GM19452 (cell line): ENCODE data around the gene JAM3.
"Not testable (repeated sequence)": the region's sequence is repeated elsewhere in the genome, so short reads cannot be mapped to it uniquely, and the experiment has no call there.

Experiments used
- ATAC-seq: cut with Tn5 transposase; IDR thresholded peaks from one replicate; pipeline ENCODE4 v1.9.1; 2021; ENCODE audit not compliant: unreplicated experiment

JAM3 gene

DNA sequence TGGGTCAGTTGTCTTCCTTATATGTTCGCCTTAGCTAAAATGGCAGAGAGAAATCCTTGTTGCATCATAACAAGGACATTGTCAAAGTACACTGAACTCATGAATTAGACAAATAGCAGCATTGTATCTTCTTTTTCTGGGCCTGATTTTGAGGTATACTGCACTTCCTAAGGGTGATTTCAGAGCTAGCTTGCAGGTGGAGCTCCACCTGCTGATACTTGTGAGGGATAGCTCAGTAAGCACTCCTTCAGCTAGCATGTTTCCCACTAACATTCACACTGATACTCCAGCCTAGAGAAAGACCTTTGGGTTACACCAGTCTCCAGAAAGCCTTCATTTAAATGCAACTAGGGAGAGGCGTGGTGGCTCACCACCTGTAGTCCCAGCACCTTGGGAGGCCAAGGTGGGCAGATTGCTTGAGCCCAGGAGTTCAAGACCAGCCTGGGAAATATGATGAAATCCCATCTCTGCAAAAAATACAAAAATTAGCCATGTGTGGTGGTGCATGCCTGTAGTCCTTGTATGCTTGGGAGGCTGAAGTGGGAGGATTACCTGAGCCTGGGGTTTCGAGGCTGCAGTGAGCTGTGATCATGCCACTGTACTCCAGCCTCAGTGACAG lies 29.8 kb downstream of the JAM3 start:
- no peak for ATAC-seq

DNA sequence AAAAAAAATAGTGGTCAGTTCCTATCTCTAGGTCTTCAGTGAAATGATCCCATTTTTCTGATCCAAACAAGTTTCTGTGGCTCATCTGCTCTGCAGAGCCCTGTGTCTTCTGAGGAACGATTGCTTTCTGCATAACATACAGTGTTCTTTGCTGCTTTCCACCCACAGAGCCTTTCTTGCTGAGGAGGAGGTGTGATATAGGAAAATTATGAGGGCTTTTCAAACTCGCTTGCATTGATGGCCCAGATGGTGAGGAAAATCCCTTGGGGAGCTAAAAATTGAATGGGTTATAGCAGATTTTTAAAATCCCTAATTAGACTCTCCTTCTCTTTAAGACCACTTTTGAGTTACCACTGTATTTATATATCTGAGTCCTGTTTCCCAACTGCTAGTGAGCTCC lies 31.3 kb downstream of the JAM3 start:
- ATAC-seq = no peak

DNA sequence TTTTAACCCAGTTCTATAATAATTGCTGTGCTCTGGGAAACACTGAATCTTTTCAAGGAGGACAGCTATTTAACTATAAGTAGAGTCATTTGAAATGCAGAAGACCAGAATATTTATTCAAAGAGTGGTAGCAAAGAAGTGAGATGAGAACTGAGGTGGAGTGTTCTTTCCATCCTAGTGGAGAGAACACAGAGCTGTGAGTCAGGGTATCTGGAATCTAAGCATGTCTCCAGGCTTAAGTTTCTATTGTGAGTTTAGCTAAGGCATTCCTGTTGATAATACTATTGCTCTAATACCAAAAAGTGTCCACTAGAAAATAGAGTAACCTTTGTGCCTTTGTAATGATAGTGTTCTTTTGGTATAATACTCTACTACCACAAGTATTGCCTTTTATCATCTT lies 32.4 kb downstream of the JAM3 start:
- ATAC-seq = no peak

DNA sequence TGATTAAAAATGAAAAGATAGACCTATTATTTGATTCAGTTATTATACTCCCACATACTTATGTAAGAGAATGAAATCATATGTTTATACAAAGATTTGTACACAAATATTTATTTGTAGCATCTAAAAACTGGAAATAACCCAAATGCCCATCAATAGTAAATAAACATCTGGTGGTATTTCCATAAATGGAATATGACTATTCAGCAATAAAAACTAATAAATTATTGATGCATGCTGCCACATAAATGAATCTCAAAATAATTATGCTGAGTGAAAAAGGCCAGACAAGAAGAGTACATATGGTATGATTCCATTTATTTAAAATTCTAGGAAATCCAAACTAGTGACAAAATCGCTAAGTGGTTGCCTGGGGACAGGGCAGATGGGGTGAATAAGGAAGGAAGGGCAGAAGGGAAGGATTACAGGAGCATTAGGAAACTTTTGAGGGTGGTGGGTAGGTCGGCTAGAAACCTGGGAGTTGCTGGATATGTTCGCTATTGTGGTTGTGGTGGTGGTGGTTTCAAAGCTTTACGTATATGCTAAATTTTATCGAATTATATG lies 41.5 kb downstream of the JAM3 start:
- ATAC-seq = no peak

DNA sequence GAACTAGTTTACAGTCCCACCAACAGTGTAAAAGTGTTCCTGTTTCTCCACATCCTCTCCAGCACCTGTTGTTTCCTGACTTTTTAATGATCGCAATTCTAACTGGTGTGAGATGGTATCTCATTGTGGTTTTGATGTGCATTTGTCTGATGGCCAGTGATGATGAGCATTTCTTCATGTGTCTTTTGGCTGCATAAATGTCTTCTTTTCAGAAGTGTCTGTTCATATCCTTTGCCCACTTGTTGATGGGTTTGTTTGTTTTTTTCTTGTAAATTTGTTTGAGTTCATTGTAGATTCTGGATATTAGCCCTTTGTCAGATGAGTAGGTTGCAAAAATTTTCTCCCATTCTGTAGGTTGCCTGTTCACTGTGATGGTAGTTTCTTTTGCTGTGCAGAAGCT lies 44.9 kb downstream of the JAM3 start:
- ATAC-seq = not testable (repeated sequence)

DNA sequence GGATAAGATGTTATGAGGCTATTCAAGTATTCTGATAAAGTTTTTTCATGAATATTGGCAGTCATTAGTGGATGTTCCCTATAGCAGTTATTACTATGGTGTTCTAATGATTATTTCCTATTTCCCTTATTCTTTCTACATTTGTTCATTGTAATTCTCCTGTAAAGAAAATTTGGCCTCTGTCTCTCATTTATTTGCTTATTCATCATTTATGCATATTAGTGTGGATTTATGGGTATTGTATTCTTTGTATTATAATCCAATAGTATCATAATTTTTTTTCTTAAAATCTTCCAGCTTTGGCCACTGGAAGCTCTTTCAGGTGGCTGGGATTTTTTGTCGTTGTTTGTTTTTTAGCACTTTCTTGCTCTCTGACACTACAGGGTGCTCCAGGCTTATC lies 47.3 kb downstream of the JAM3 start:
- ATAC-seq = no peak

DNA sequence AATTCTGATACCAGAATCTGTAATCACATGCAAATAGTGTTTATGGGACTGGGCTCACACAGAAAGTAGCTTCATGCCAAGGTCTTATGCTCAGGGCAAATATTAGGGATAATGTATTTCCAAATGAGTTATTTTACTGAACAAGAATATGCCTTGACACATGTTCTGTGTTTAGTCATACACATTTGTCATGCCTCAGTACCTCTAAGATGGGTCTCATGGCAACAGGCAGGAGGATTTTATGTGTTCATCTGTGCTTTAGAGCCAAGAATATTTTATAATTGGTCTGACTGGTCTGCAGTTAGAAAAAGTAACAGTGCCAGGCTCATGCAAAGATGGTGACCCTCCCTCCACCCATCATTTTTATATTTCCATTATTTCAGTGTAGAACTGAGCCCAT lies 49.1 kb downstream of the JAM3 start:
- ATAC-seq = no peak

DNA sequence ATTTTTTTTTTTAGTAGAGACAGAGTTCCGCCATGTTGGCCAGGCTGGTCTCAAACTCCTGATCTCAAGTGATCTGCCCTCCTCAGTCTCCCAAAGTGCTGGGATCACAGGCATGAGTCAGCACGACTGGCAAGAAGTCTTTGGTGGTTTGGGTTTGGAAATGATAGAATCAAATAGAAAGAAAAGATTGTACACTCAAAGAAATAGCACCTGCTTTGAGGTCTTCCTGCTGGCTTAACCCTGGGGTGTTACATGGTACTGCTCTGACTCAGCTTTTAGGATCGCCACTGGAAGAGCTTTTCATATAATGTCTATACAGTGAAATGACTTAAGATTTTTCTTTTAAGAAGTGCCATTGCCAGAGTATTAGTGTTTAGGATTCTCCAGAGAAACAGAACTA lies 50.2 kb downstream of the JAM3 start:
- ATAC-seq = no peak

DNA sequence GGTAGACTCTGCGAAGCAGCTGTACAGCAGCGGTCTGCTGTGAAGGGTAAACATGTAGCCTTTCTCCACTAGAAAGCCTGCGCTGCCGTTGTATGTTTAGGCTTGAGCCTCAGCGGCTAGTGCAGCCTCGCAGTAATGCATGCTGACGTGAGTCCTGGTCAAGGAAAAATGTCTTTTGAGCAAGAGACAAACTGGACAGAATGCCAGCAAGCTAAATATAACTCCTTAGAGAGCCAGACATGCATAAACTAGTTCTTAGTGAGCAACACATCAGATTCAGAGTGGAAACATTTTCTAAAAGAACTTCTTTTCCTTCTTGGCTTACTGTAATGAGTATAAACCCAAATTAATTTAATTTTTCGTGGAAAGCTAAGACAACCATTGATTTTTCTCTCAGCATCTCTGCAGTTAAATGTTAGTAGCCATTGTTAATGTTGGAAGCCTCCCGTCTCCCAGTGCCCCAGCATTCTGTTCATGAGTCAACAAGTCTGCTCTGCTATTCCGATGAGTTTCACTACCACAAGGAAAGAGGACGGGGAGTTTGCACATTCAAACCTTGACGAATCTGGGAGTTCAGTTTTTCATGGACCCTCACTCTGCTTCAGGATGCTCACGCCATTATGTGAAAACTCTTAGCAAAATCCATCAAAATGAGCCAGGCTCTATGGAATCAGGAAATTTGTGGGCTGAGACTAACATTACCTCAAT lies 51.4 kb downstream of the JAM3 start:
- no peak for ATAC-seq

DNA sequence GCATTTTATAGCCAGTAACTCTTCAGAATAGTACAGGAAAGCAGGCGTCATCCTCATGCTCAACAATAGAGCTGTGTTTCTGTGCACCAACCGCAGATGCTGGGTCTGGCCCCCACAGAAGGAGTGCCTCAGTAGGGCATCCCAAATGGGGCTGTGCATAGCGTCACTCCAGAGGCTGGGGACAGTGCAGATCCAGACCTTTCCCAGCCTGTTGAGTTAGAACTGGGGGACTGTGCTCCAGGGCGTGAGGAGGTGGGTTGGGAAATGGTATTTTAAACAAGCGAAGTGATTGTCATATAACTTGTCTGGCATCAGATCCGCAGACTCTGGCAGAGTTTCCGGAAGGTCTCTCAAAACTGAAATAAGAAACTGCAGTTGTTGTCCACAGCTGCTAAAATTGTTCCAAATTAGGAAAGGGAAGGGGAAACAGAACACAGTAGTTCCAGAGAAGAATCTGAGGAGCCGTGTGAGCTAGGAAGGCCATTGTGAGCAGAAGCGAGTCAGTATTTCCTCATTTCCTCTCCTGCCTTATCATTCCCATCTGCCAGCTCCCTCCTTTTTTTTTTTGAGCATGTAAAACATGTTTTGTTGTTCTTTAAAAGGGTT lies 52.2 kb downstream of the JAM3 start:
- ATAC-seq = no peak

DNA sequence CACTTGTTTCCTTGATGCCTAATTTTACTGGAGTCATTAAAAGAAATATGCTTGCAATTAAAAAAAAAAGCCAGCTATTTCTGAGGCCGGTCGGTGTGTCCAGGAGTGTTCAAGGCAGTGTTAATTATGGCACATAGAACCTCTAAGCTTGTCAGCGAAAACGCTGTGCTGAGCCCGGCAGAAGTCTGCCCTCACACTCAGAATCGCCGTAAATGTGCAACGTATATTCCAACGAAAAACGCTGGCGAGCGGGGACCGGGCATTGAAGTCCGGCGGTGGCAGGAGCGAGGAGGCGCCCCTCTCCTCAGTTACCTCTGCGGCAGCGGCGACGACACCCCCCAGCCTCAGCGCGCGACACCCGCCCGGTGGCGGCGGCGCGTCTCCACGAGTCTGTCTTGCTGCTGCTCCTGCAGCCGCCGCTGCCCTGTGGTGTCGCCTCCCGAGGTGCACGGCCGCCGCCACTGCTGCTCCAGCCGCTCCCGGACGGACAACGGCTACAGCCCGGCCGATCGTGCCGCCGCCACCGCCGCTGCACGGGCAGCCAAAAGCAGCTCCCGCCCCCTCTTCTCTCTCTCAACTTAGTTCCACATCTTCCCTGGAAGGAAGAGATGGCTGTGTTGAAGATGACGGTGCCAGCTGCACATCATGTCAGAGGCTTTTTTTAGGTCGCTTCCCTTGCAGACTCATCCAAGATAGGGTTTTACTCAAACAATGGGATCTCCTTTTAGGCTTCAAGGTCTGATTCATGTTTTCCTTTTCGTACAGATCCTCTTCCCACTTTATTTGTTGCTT lies 56.0 kb downstream of the JAM3 start:
- ATAC-seq = no peak

DNA sequence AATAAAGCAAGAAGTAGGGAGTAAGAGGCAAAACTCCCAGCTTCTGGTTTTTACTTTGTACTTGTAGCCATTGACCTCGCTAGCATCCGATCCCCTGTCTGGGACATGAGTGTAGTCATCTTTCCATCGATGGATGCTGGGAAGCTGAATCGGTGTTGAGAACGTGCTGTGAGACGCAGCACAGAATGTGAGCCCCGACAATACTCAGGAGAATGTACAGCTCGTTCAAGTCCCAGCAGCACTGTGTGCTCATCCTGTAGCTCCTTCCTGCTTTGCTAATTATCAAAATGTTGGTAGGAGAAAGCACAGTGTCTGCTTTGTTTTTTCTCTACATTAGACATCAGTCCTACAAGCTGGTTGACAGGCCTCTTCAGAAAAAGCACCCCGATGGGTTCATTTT lies 56.6 kb downstream of the JAM3 start:
- no peak for ATAC-seq

DNA sequence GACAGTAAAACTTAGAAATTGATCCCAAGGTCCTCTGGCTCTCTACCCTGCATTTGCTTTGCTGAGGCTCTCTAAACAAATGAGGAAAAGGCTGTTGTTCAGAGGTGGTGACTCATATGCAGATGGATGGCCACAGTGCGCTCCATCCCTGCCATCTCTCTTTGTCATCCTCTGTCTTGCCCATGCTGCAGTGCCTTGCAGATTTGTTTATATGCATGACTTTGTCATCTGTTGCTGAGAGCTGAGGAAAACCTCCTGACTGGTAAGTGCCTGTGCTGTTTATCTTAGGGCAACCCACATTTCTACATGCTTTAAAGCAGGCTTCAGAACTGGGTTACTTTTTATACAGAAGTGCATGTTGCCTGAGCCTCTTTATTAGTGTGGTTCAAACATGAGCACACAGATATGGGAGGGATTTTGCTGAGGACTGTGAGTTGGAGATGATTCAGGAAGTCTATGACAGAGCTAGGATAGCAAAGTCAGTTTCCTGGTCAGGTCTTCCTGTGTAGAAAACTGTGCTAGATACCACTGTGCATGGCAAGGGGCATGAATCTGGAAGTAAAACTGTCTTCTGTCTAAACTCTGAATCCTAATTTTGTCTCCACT lies 57.4 kb downstream of the JAM3 start:
- no peak for ATAC-seq

DNA sequence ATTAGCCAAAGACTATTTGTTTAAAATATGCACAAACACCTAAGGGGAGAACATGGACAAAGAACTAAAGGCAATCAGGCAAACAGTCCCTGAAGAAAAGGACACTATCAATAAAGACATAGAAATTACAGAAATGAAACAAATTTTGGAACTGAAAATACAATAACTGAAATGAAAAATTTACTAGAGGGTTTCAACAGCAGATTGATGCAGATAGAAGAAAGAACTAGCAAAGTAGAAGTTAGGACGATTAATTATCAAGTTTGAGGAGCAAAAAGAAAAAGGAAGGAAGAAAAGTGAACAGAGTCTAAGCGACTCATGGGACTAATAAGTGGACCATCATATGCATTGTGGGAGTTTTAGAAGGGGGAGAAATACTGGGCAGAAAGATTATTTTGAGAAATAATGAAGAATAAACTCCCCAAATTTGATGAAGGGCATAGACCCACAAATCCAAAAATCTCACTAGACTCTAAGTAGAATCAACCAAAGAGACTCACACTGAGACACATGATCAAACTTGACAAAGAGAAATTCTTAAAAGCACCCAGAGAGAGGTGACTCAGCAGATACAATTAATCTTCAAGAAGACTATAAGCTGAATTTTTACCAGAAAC lies 62.9 kb downstream of the JAM3 start:
- ATAC-seq = no peak

DNA sequence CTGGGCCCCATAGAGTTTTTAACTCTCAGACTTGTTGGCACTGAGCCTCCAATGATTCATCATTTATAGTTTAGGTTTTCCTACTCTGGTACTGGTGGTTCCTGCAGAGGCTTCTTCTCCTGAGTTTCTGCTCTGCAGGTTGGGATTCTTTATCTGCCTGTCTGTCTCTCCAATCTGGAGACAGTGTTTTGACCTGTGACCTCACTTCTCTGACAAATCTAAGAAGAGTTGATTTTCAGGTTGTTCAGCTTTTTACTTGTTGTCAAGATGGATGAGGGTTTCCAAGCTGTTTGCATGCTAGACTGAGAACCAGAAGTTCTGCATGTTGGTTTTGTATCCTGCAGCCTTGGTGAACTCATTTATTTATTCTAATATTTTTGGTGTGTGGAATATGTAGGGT lies 63.9 kb downstream of the JAM3 start:
- ATAC-seq = no peak

DNA sequence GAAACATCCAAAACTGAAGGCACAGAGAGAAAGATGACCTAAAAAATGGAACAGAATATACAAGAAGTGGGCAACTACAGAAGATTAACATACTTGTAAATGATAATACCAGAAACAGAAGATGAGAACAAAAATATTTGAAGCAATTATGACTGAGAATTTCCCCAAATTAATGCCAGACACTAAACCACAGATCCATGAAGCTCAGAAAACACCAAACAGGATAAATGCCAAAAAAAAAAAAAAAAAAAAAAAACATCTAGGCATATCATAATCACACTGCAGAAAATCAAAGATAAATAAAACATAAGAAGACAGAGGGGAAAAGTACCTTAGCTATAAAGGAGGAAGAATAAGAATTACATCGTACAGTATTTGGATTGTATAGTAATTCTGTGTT lies 65.3 kb downstream of the JAM3 start:
- ATAC-seq = no peak

DNA sequence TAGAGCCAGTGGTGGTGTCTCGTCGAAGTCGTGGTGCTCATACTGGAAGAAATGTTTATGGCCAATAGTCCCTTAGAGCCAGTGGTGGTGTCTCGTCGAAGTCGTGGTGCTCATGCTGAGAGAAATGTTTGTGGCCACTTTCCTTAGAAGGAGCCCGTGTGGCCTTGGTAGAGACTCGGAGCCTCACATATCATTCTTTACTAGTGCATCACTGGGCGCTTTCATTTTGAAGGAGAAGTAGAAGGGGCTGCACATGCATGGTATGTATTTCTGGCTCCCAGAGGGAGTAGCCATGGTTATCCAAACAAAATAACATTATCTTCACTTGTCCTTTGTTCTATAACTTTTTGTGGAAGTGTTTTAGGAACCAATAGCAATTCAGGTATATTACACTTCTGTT lies 69.5 kb downstream of the JAM3 start:
- ATAC-seq = no peak

DNA sequence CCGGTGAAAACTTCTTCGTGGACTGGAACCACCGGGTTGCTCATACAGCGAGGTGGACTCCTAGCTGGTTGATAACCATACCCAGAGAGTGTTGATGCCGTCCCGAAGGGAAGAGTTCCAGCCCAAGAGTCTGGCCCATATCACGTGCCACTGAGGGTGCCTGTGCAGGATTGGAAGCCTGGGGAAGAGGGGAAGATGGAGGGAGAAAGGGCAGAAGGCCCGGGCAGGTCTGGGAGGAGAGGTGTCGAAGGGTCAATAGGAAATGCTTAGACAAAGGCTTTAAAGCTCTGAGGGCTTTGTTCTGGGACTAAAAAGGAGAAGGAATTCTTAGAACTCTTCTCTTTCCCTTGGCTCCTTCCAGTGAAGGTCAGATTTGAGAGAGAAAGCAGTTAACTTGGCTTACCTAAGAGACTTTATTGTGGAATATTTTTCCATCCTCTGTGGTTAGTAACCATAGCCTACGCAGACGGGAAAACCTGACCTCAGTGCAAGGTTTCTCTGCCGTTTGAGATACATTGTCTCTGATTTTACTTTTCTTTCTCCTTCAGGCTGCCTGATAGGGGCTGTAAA lies 70.5 kb downstream of the JAM3 start:
- ATAC-seq = no peak

DNA sequence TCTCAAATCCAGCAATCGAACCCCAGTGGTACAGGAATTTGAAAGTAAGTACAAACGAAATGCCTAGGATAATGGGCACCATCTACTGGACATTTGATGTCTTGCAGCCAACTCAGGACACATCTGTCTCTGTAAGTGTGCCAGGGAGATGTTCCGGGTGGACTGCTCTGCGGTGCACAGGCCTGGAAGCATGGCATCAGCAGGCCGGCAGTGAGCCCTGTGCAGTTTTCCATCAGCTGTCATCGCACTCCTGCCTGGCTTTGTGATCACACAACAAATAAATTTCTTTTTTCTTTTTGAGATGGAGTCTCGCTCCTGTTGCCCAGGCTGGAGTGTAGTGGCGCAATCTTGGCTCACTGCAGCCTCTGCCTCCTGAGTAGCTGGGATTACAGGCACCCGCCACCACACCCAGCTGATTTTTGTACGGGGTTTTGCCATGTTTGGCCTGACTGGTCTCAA lies 71.0 kb downstream of the JAM3 start:
- no peak for ATAC-seq

DNA sequence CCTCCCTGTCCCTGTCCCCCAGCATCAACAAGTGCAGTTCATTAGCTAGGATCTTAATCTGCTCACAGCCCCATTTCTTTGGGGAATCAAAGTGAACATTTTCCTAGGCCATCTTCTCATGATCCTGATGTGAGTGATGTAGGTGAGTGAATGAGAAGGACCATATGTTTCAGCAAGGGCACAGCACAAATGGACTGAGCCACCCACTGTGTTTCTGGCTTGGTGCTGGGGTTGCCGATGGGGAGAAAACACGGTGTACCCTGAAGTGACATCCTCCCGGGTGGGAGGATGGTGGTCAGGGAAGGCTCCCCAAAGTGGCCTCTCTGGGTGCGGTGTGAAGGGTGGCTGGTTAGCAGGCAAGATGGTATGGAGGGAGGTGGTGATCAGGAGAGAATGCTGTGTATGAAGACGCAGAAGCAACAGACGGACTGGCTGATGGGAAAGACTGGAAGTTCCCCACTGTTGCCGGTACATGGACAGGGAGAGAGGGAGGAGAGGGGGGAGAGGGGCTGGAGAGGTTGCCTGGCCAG lies 72.2 kb downstream of the JAM3 start:
- no peak for ATAC-seq
